Measurements from ENCODE around the gene SYPL1.
A peak's percentile ranks its signal among the peaks of the same experiment; 100 is the strongest.

The SYPL1 gene

DNA sequence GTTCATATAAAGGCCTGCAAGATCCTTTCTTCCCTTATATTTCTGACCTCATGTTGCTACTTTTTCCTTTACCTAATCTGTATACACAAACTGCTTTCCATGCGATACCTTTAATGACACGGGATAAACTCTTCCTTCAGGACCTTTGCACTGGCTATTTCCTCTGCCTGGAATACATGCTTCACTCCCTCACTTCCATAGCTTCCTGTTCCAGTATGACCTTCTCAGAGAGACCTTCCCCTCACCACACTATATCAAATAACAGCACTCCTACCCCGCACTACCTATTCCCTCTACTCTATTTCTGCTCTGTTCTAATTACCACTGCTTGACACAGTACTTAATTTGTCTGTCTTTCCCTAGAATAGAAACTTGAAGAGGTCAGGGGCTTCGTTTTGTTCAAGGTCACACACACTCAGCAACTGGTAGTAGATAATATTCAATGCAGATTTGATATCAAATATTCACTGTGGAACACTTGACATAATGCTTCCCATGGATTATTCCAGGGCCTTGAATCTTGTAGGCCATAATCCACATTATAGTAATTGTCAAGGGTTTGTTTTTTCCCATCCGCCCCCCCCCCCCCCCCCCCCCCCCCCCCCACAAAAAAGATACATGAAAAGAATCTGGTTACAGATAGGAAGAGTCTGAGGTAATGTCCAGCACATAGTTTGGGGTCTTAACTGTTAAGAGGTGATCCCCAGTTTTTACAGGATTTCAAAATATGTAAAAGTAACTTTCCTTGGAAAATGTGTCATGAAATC, 11.1 kb downstream of the SYPL1 start:
- no peak overlapping the region for H3K4me3 ChIP-seq (ENCODE audit: low read depth in 1 of 2, low read length in 2 of 2)
- H3K9me3 ChIP-seq (ENCODE audit: insufficient read depth, low read length, severe bottlenecking), result no peaks in the 10 kb centered on the region
- peaks cover 96% of the 10 kb centered on the region for H3K79me2 ChIP-seq (ENCODE audit: insufficient read depth, low read length)
- H3K4me1 ChIP-seq (ENCODE audit: insufficient read depth, low read length), result peaks cover 46% of the 10 kb centered on the region
- no peak overlapping the region for H2AFZ ChIP-seq (ENCODE audit: low read depth, low read length)
- peaks cover 54% of the 10 kb centered on the region for H3K36me3 ChIP-seq (ENCODE audit: insufficient read depth, low read length)
- ATAC-seq (ENCODE audit: insufficient read depth, low read depth), result peak; percentile 29; the same call in 1 of the 3 replicates
- no peak for DNase-seq
- H3K27ac ChIP-seq (ENCODE audit: low read length), result peak overlapping the region; percentile 18; the same call in 1 of the 2 replicates
- H3K4me2 ChIP-seq (ENCODE audit: insufficient read depth, low read length), result 0 out of 2 replicates have a peak overlapping the region, but pooled peaks have one; percentile 12
- H3K27me3 ChIP-seq (ENCODE audit: insufficient read depth, low read length, poor library complexity), result no peaks in the 10 kb centered on the region
- no peak overlapping the region for H3K9ac ChIP-seq (ENCODE audit: low read depth, low read length)
- TF ChIP-seq EZH2 (IDR thresholded peaks at IDR 0.05; ENCODE audit: borderline replicate concordance, low read depth, low read length, severe bottlenecking) (no peak), CTCF (IDR thresholded peaks at IDR 0.05; ENCODE audit: borderline replicate concordance, extremely low read depth, low read length, poor library complexity, severe bottlenecking) (no peak)
- H4K20me1 ChIP-seq (ENCODE audit: insufficient read depth, low read length), result peaks cover 64% of the 10 kb centered on the region

DNA sequence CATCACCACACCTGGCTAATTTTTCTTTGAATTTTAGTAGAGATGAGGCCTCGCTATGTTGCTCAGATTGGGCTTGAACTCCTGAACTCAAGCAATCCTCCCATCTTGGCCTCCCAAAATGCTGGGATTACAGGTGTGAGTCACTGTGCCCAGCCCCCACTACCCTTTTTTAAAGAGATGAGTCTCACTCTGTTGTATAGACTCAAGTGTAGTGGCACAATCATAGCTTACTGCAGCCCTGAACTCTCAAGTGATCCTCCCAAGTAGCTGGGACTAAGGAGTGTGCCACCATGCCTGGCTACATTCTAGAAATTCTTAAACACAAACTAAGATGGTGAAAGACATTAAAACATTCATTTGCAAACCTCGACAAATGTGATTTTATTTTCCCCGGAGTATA, 12.6 kb downstream of the SYPL1 start:
- no peaks in the 10 kb centered on the region for H3K9me3 ChIP-seq (ENCODE audit: insufficient read depth, low read length, severe bottlenecking)
- no peak overlapping the region for H3K27ac ChIP-seq (ENCODE audit: low read length)
- no peak overlapping the region for H2AFZ ChIP-seq (ENCODE audit: low read depth, low read length)
- ATAC-seq (ENCODE audit: insufficient read depth, low read depth) (no peak), DNase-seq (no peak)
- H3K36me3 ChIP-seq (ENCODE audit: insufficient read depth, low read length), result peaks cover 53% of the 10 kb centered on the region
- peaks cover 50% of the 10 kb centered on the region for H4K20me1 ChIP-seq (ENCODE audit: insufficient read depth, low read length)
- no peak overlapping the region for H3K4me2 ChIP-seq (ENCODE audit: insufficient read depth, low read length)
- TF ChIP-seq EZH2 (IDR thresholded peaks at IDR 0.05; ENCODE audit: borderline replicate concordance, low read depth, low read length, severe bottlenecking), result no peak
- H3K4me1 ChIP-seq (ENCODE audit: insufficient read depth, low read length), result peaks cover 31% of the 10 kb centered on the region
- no peak overlapping the region for H3K9ac ChIP-seq (ENCODE audit: low read depth, low read length)
- no peaks in the 10 kb centered on the region for H3K27me3 ChIP-seq (ENCODE audit: insufficient read depth, low read length, poor library complexity)
- H3K4me3 ChIP-seq (ENCODE audit: low read depth in 1 of 2, low read length in 2 of 2), result no peak overlapping the region
- peaks cover 81% of the 10 kb centered on the region for H3K79me2 ChIP-seq (ENCODE audit: insufficient read depth, low read length)

- Histone ChIP-seq H3K79me2 (ENCODE audit: insufficient read depth, low read length) (peaks cover 74% of the 10 kb centered on the region), H3K4me2 (ENCODE audit: insufficient read depth, low read length) (no peak overlapping the region), H3K9ac (ENCODE audit: low read depth, low read length) (no peak overlapping the region), H3K27ac (ENCODE audit: low read length) (no peak overlapping the region), H2AFZ (ENCODE audit: low read depth, low read length) (no peak overlapping the region), H3K36me3 (ENCODE audit: insufficient read depth, low read length) (peaks cover 57% of the 10 kb centered on the region), H4K20me1 (ENCODE audit: insufficient read depth, low read length) (peaks cover 45% of the 10 kb centered on the region), H3K27me3 (ENCODE audit: insufficient read depth, low read length, poor library complexity) (no peaks in the 10 kb centered on the region), H3K4me3 (ENCODE audit: low read depth in 1 of 2, low read length in 2 of 2) (no peak overlapping the region), H3K9me3 (ENCODE audit: insufficient read depth, low read length, severe bottlenecking) (no peaks in the 10 kb centered on the region), H3K4me1 (ENCODE audit: insufficient read depth, low read length) (peaks cover 25% of the 10 kb centered on the region)
- DNase-seq, result no peak
- ATAC-seq (ENCODE audit: insufficient read depth, low read depth), result no peak
- no peak for TF ChIP-seq EZH2 (IDR thresholded peaks at IDR 0.05; ENCODE audit: borderline replicate concordance, low read depth, low read length, severe bottlenecking)
- no peak for TF ChIP-seq CTCF (IDR thresholded peaks at IDR 0.05; ENCODE audit: borderline replicate concordance, extremely low read depth, low read length, poor library complexity, severe bottlenecking)
Measured at GRCh38 chr7:106098889-106099288, 13.2 kb downstream of the SYPL1 start.

GRCh38 chr7:106095634-106096033, 16.5 kb downstream of the SYPL1 start:
- ATAC-seq (ENCODE audit: insufficient read depth, low read depth) (no peak), DNase-seq (no peak)
- H2AFZ ChIP-seq (ENCODE audit: low read depth, low read length), result no peak overlapping the region
- peaks cover 87% of the 10 kb centered on the region for H3K36me3 ChIP-seq (ENCODE audit: insufficient read depth, low read length)
- no peaks in the 10 kb centered on the region for H3K27me3 ChIP-seq (ENCODE audit: insufficient read depth, low read length, poor library complexity)
- H3K4me1 ChIP-seq (ENCODE audit: insufficient read depth, low read length), result 0 out of 2 replicates have a peak, but pooled peaks cover under 1% of the 10 kb centered on the region
- H3K4me3 ChIP-seq (ENCODE audit: low read depth in 1 of 2, low read length in 2 of 2), result no peak overlapping the region
- H4K20me1 ChIP-seq (ENCODE audit: insufficient read depth, low read length), result peaks cover 25% of the 10 kb centered on the region
- peaks cover 42% of the 10 kb centered on the region for H3K79me2 ChIP-seq (ENCODE audit: insufficient read depth, low read length)
- no peak overlapping the region for H3K27ac ChIP-seq (ENCODE audit: low read length)
- no peak overlapping the region for H3K9ac ChIP-seq (ENCODE audit: low read depth, low read length)
- H3K9me3 ChIP-seq (ENCODE audit: insufficient read depth, low read length, severe bottlenecking), result no peaks in the 10 kb centered on the region
- no peak for TF ChIP-seq CTCF (IDR thresholded peaks at IDR 0.05; ENCODE audit: borderline replicate concordance, extremely low read depth, low read length, poor library complexity, severe bottlenecking)
- no peak for TF ChIP-seq EZH2 (IDR thresholded peaks at IDR 0.05; ENCODE audit: borderline replicate concordance, low read depth, low read length, severe bottlenecking)
- no peak overlapping the region for H3K4me2 ChIP-seq (ENCODE audit: insufficient read depth, low read length)
